Right forelimb (tissue), 1 donor: ENCODE measurements around the gene CHST8.

Source experiments
- DNase-seq: peaks from one replicate; pipeline ENCODE4 v3.0.0-alpha.2; 2018

Gene CHST8

DNA sequence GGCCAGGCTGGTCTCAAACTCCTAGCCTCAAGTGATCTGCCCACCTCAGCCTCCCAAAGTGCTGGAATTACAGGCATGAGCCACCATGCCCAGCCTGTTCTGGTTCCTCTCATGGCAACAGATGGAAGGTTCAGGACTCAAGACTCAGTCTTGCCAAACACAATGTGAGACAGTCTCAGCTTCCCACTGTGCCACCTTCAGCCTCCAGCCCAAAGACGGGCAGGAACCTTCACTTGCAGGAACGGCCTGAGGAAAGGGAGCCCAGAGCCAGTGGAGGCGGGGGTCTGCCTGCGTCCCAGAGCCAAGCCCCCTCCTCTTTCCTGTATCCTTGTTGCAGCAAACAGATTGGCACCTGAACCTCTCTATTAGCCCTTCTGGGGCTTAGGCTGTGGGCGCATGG, 2.9 kb upstream of the CHST8 start:
- DNase-seq = no peak

DNA sequence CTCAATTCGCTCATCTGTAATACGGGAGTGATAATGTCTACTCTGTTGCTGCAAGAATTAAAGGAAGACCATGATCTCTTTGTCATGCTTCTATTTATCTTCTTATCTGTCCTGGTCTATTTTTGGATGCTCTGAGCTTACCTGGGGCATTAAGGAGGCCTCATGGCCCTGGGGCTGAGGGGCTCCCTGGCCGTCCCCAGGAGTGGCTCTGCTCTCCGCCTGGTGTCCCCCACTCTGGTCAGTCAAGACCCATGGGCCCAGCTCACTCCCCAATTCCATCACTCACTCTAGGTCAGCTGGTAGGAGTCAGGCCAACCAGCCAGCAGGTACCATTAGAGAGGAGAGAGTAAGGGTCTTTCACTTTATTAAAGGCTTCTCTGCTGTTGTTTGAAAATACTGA, 1.1 kb upstream of the CHST8 start:
- no peak for DNase-seq

- DNase-seq = no peak
Observed at GRCh38 chr19:33621065-33621785, 528 bp upstream of the CHST8 start.

DNA sequence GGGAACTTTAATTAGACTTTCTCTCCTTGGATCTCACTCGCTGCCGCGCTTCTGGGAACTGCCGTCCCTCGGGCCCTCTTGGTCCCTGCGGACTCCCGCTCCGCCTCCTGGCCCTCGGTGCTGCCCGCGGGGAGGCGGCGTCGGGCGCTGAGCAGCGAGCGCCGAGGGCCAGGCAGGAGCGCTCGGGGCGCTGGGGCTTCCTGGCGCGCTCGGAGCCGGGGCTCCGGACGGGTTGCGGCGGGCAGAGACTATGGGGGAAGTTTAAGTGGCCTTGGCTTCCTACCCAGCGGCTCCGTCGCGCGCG, 704 bp downstream of the CHST8 start:
- DNase-seq = no peak

DNA sequence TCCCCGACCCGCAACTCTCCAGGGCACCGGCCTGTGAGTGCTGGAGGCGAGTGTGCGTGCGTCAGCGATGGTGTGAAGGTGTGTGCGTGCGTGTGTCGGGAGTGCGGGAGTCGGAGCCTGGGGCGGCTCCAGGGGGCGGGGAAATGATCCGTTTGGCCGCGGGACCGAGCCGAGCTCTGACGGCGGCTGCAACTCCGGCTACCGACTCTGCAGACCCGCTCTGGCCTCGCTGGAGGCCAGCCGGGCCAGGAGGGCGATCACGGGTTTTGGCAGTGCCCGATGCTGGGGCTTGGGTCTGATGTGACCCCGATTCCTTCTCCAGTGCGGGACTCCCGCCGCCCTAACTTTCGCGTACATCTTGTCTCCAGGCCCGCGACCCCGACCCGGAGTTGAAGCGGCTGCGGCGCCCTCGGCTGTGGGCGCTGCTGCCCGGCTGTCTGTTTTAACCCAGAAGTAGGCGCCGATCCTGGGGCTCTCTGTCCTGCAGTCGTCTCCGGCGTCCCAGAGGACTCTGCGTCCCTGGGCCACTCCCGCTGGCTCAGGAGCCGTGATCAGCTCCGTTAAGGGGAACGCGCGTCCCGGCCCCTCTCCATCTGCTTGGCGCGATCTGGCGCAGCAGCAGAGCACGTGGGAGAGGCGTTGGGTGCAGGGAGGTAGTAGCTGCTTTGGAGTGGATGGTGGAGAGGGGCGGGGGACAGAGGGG, 1.2 kb downstream of the CHST8 start:
- DNase-seq = no peak

- no peak for DNase-seq
Observed at GRCh38 chr19:33624586-33624985, 2.8 kb downstream of the CHST8 start.

- DNase-seq = no peak
Observed at GRCh38 chr19:33627526-33627925, 5.8 kb downstream of the CHST8 start.

- no peak for DNase-seq
Observed at GRCh38 chr19:33627962-33628839, 6.4 kb downstream of the CHST8 start.

- no peak for DNase-seq
Observed at GRCh38 chr19:33628921-33629825, 7.4 kb downstream of the CHST8 start.

DNA sequence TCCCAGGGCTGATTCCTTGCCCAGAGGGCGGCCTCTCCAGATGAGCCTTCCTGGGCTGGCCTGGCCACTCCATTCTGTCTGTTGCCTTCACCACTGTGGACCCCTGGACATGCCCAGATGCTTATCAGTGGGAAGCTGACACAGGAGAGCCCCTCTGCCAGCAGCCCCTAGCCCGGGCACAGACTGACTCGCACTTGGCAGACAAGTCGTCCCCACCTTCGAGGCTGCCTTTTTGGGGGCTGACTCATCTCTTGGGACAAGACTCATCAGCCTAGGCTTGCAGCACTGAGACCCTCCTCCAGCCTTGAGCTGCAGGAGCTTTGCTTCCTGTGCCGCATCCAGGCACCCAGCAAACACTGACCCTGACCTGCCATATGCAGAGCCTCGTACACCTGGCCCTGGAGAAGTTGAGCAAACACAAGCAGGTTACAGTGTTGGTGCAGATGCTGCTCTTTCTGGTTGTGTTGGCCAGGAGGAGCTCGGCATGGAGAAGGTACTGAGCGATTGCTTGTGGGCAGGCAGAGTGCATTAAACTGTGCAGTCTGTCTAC, 8.1 kb downstream of the CHST8 start:
- no peak for DNase-seq

- no peak for DNase-seq
Observed at GRCh38 chr19:33630880-33631608, 9.3 kb downstream of the CHST8 start.

DNA sequence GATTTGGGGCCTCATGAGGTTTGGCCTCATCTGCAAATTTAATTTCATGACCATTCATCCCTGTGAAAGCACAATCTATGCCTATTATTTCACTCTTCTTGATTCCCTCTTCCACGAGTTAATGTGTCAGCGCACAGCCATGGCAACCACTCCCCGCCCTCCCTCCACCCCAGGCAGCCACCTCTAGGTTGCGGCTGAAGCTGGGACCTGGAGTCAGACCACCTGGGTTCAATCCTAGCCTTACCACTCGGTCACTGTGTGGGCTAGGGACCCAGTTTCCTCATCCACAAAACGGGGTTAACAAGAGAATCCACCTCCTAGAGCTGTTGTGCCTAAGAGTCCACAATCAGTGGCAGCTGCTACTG, 9.8 kb downstream of the CHST8 start:
- no peak for DNase-seq

DNA sequence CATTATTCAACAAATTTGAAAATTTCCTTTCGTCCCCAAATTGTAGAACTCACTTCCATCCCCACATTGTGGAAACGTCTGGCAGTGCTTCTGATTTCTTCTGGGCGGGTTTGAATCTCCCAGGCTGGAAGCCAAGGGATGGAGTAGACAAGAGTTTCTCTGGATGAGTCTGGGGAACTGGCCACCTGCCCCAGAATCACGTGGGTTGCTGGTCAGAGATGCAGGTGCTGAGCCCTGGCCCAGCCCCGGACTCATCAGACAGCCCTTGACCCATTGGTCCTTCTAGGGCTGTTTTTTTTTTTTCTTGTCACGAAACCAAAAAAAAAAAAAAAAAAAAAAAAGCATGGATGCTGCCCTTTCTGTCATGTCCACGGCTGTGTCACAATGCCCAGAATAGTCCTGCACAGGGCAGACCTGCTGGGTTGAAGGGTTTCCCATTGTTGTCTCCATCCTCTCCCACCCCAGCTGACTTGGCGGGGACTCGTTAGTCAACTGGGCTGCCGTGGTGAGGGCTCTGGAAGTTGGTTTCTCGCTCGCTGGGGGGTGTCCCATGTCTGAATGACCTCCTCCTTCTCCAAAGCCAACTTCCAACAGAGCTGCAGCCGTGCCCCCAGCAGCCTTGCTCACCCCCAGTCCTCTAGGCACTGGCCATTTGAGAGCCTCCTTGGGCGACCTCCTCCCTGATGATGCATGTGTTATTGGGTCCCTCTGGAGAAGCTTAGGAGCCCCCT, 12.8 kb downstream of the CHST8 start:
- no peak for DNase-seq

DNA sequence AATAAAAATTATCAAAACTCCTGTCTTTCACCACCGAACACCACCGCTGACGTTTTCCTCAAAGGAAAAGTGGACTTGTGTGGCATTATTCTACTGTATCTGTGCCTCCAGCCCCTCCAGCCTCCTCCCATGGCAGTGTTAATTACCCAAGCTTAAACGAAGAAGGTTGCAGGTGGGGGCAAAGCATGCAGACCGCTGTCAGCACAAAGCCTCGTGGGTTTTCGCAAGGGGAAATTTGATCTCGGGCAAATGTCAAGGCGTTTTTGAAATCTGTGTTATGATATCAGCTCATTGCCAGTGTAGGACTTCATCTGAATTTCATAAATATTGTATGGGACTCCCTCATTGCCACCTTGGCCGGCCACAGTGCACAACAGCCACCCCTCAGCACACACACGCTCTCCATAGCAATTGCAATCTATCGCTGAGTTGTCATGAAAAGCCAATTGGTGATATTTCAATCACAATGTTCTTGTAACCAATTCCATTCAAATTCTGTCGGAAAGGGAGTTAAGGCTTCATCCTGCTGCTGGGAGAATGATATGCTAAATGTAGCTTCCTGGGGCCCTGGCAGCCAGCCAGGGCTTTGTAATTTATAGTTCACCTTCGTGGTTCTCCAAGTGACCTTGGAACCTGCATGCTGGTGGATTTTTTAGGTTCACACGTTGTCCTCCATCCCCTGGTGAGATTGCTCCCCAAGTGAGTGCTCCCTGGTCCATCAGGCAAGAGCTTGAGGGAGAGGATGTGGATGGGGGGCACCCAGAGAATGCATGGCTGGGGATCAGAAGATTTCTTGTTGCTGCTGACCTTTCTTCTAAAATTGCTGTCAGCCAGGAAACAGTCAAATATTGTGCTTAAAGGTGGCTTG, 16.6 kb downstream of the CHST8 start:
- no peak for DNase-seq

GRCh38 chr19:33639035-33639681, 17.4 kb downstream of the CHST8 start:
- DNase-seq = no peak

DNA sequence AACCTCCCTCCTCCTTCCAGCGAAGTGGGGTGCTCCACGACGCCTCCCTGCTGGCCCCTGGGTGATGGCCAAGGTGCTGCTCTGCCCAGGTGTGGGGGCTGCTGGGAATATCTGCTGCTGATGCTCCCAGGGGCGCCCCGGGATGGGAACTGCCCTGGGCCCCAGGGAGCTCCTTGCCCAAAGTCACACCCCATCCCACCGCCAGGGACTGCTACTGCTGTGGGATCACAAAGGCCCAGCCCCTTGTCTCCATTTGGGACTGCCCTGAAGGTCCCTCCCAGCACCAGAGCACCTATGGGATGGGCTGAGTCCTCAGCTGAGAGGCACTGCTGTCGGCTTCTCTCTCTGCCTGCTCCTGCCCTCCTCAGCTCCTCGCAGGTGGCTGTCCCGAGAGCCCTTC, 19.0 kb downstream of the CHST8 start:
- no peak for DNase-seq

GRCh38 chr19:33641261-33641660, 19.5 kb downstream of the CHST8 start:
- DNase-seq = no peak

GRCh38 chr19:33641956-33642498, 20.3 kb downstream of the CHST8 start:
- DNase-seq = no peak

DNA sequence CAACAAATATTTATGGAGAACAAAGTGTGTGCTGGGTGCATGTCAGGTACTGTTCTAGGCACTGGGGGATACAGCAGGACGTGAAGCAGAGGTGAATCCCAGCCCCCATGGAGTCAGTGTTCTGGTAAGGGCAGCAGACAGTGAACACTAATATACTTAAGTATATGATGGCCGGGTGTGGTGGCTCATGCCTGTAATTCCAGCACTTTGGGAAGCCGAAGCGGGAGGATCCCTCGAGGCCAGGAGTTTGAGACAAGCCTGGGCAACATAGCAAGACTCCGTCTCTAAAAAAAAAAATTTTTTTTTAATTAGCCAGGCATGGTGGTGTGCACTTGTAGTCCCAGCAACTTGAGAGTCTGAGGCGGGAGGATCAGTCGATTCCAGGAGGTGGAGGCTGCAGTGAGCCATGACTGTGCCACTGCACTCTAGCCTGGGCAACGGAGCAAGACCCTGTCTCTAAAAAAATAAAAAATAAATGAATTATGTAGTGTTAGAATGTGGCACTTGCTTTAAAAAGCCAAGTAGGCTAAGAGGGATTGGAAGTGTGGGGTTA, 22.6 kb downstream of the CHST8 start:
- no peak for DNase-seq
